ENCODE results near the gene MAN2B2. TPM values are rescaled to one million over a fixed set of nuclear protein-coding genes. Genes with fewer than 3 reads are reported as not detected.

The MAN2B2 gene
- total RNA-seq, 1 experiment from 2014 or later = 5.9 TPM

DNA sequence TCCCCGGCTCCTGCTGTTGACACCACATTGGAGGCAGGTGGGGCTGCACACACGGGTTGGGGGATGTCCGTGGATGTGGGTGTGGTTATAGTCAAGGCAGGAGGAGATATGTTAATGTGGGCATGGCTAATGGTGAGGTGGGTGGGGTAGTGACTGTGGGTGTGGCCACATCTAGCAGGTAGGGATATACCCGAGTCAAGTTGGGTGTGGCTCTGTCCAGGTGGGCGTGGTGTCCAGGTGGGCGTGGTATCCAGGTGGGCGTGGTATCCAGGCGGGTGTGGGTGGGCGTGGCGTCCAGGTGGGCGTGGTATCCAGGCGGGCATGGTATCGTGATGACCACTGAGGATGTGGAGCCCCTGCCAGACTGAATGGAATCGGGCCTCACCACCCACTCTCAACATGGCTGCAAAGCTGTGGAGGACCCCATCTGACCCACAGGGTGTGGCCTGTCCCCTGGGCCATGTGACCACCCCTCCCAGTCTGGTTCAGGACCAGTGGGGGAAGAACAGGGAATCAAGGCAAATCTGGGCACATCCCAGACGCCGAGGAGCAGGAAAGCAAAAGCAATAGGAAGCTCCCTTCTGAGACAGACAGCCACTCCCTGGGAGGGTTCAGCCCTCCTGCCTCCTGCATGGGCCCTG is 21.0 kb downstream of the MAN2B2 start:
- no peak overlapping the region for H3K4ac ChIP-seq (ENCODE audit: low read depth, low read length)
- no peak overlapping the region for H3K4me2 ChIP-seq (ENCODE audit: insufficient read depth, insufficient read length, low read length)
- no peak overlapping the region for H3T11ph ChIP-seq (ENCODE audit: low read length)
- WGBS (ENCODE audit: extremely low coverage, insufficient read length, low lambda C conversion rate) = no CpG with 5 or more reads among the region's 16 CpGs
- no peaks in the 10 kb centered on the region for H3K79me1 ChIP-seq (ENCODE audit: insufficient read depth, low read depth, low read length, poor library complexity, severe bottlenecking)
- H3K4me3 Mint-ChIP-seq = no peak overlapping the region
- H3K23ac ChIP-seq (ENCODE audit: insufficient read length, low read depth, low read length) = no peak overlapping the region
- H3K4me1 ChIP-seq (ENCODE audit: insufficient read depth, low read length) = no peaks in the 10 kb centered on the region
- no peak overlapping the region for H2BK20ac ChIP-seq (ENCODE audit: low read depth, low read length, poor library complexity, severe bottlenecking)
- H3K27ac Mint-ChIP-seq = no peak overlapping the region
- H4K20me1 ChIP-seq (ENCODE audit: control insufficient read depth, insufficient read depth, insufficient read length) = no peaks in the 10 kb centered on the region
- H2AFZ ChIP-seq (ENCODE audit: low read length) = no peak overlapping the region
- no peak overlapping the region for H3K9ac ChIP-seq (ENCODE audit: extremely low read depth, insufficient read length, low read length)
- no peak overlapping the region for H4K91ac ChIP-seq (ENCODE audit: insufficient read length, low read depth, low read length)
- H3K27ac ChIP-seq (ENCODE audit: insufficient read length, low read depth, low read length) = no peak overlapping the region
- TF ChIP-seq, protein P1, sequence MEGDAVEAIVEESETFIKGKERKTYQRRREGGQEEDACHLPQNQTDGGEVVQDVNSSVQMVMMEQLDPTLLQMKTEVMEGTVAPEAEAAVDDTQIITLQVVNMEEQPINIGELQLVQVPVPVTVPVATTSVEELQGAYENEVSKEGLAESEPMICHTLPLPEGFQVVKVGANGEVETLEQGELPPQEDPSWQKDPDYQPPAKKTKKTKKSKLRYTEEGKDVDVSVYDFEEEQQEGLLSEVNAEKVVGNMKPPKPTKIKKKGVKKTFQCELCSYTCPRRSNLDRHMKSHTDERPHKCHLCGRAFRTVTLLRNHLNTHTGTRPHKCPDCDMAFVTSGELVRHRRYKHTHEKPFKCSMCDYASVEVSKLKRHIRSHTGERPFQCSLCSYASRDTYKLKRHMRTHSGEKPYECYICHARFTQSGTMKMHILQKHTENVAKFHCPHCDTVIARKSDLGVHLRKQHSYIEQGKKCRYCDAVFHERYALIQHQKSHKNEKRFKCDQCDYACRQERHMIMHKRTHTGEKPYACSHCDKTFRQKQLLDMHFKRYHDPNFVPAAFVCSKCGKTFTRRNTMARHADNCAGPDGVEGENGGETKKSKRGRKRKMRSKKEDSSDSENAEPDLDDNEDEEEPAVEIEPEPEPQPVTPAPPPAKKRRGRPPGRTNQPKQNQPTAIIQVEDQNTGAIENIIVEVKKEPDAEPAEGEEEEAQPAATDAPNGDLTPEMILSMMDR (conservative IDR thresholded peaks at IDR 0.05) = no peak
- H3K23me2 ChIP-seq (ENCODE audit: insufficient read length, low read depth, low read length, poor library complexity, severe bottlenecking) = no peaks in the 10 kb centered on the region
- peak; percentile 81 for DNase-seq
- no peaks in the 10 kb centered on the region for H3K9me3 ChIP-seq (ENCODE audit: control insufficient read depth, low read depth, low read length)
- H3K18ac ChIP-seq (ENCODE audit: insufficient read length, low read depth, low read length) = no peak overlapping the region
- no peak overlapping the region for H4K8ac ChIP-seq (replicated peaks; ENCODE audit: insufficient read length, low read depth, low read length)
- H2BK15ac ChIP-seq (ENCODE audit: low read depth, low read length) = no peak overlapping the region
- 0 out of 4 replicates have a peak, but pooled peaks cover 0 to 8% of the 10 kb centered on the region in 2 experiments for H3K4me1 Mint-ChIP-seq
- H3K9me3 Mint-ChIP-seq = no peaks in the 10 kb centered on the region; a peak in 1 of 5 replicates
- H4K5ac ChIP-seq (ENCODE audit: insufficient read length, low read depth, low read length) = no peak overlapping the region
- no peak overlapping the region for H2BK12ac ChIP-seq (ENCODE audit: insufficient read length, low read depth, low read length)
- H2BK5ac ChIP-seq (ENCODE audit: insufficient read length, low read length) = no peak overlapping the region
- H3K27me3 ChIP-seq (ENCODE audit: insufficient read depth, low read length) = no peaks in the 10 kb centered on the region
- H3K79me2 ChIP-seq (ENCODE audit: insufficient read depth, low read length) = no peaks in the 10 kb centered on the region
- no peak overlapping the region for H3K56ac ChIP-seq (ENCODE audit: insufficient read length, low read depth, low read length)
- H3K36me3 Mint-ChIP-seq (ENCODE audit: insufficient read depth in 1 of 3, low read depth in 3 of 3) = peaks cover 0 to 4% (median 0%) of the 10 kb centered on the region in 3 experiments; a peak in 2 of 7 replicates
- H3K27me3 Mint-ChIP-seq (ENCODE audit: low read depth) = no peaks in the 10 kb centered on the region; the same call in 1 of the 2 replicates
- no peak overlapping the region for H2BK120ac ChIP-seq (ENCODE audit: low read depth, low read length, poor library complexity, severe bottlenecking)
- H2AK5ac ChIP-seq (ENCODE audit: insufficient read length, low read length) = no peak overlapping the region
- no peak overlapping the region; the same call in 1 of the 2 replicates for H3K14ac ChIP-seq (ENCODE audit: insufficient read depth, low read length)

Data from H9 (cell line).